Spinal cord (tissue), 10 donors: ENCODE measurements around the gene LRP1-AS. TPM values are rescaled to one million over a fixed set of nuclear protein-coding genes. Genes with fewer than 3 reads are reported as not detected.

Source experiments
- DNase-seq, 6 donors: peaks; one replicate each; pipeline versions ENCODE4 v3.0.0 to v3.0.0-alpha.2; 2013 to 2015; ENCODE audit warnings: low spot score in 6 of 6, low read depth in 4 of 6
- H3K27ac ChIP-seq: one replicate; pipeline ENCODE4 v1.5.1; 2013; ENCODE audit warnings: low read depth, low read length, control low read depth
- H3K27me3 ChIP-seq: one replicate; pipeline ENCODE4 v1.6.1; 2013; ENCODE audit warnings: low read length; ENCODE audit not compliant: control insufficient read depth, insufficient read depth
- H3K36me3 ChIP-seq: one replicate; pipeline ENCODE4 v1.6.1; 2013; ENCODE audit warnings: low read length; ENCODE audit not compliant: control insufficient read depth, insufficient read depth
- H3K4me1 ChIP-seq: one replicate; pipeline ENCODE4 v1.6.1; 2013; ENCODE audit warnings: low read length; ENCODE audit not compliant: control insufficient read depth, insufficient read depth
- H3K4me3 ChIP-seq: one replicate; pipeline ENCODE4 v1.5.1; 2013; ENCODE audit warnings: low read depth, low read length, control low read depth
- H3K9me3 ChIP-seq: one replicate; pipeline ENCODE4 v1.6.1; 2013; ENCODE audit warnings: low read length; ENCODE audit not compliant: control insufficient read depth, insufficient read depth
- WGBS: methylation state at CpG from one replicate; pipeline ENCODE4 v1.1.5; 2013; ENCODE audit warnings: missing lambda C conversion rate; ENCODE audit not compliant: insufficient coverage; 5-methylcytosine and 5-hydroxymethylcytosine counted together
- long read RNA-seq, 4 donors: transcript quantifications; one replicate each; lab custom pipeline, GENCODE V29; 2026
- polyA plus RNA-seq, 2 donors: library from polyadenylated mRNA; unstranded; fragments of 120-200 nt; gene quantifications; one replicate each; pipeline ENCODE4 v1.2.1, GENCODE V29; 2013; ENCODE audit not compliant: insufficient read length in 2 of 2
- total RNA-seq, 2 donors: library from RNA; depleted of rRNA in 1 of 2; stranded (reverse); fragments of 120-200 nt in 1 of 2; fragments of >200 nt in 1 of 2; gene quantifications; one replicate each; pipeline versions ENCODE4 v1.2.3 to v1.2.4, GENCODE V29; 2013 to 2014
- donor health status: healthy.

Gene LRP1-AS
- total RNA-seq (not detected), polyA plus RNA-seq (1 to 10 TPM in 1 of 2 donors, not detected in 1; 2.3 TPM)
- long read RNA-seq, donor 1 = 0 reads
- long read RNA-seq, donor 2 = 0 reads
- long read RNA-seq, donor 3 = 0 reads
- long read RNA-seq, donor 4 = 0 reads

DNA sequence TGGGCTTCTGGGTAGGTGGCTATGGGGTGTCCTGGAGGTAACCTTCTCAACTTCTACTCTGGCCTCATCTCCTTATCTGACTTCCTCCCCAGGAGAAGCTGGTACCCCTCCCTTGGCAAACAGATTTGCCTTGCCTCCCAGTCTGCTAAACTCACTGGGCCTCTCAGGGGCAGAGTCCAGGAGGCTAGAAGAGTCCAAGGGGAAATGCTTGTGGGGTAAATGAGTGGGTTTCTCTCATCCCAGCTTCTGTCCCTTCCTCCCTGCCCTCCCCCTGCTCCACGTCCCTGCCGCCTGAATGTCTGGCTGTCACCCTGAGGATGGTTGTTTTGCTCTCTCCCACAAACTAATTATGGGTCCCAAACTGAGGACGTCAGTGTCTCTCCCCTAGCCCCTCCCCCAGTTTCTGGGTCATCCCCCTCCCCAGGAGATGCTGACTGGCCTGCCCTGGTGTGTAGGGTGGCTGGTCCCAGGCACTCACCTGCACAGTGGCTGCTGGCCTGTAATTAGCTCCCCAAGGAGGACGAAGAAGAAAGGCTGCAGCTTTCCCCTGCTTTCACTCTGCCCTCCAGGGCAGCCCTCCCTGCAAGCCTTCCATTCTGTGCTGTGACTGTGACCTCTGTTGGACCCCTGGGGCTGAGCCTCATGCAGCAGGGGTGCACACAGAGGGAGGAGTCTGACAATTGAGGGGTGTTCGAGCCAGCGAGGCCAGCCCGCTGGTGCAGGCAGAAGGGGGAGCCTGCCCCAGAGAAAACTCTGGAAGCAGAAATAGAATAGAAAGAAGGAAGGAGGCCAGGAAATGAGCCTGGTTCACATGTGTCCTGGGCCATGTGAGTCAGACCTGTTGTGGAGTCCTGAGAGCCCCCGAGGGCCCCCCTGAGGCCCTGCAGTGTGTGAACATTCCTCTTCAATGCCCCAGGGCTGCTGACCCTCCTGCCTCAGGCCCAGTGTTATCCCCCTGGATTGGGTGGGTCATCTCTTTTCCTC lies at the start of gene LRP1-AS:
Gene LRP1-AS (minus strand): TSS at position 659 of the 984 bp plus-strand sequence.
- Histone ChIP-seq H3K9me3 (no peaks in the 10 kb centered on the region), H3K27ac (peak within 1 kb of the TSS; percentile 61), H3K27me3 (no peaks in the 10 kb centered on the region), H3K4me3 (no peak within 1 kb of the TSS), H3K36me3 (peaks cover 93% of the 10 kb centered on the region), H3K4me1 (peaks cover 84% of the 10 kb centered on the region)
- WGBS = 54% methylated on average over 4 of the region's 8 CpGs
- DNase-seq = no peak

DNA sequence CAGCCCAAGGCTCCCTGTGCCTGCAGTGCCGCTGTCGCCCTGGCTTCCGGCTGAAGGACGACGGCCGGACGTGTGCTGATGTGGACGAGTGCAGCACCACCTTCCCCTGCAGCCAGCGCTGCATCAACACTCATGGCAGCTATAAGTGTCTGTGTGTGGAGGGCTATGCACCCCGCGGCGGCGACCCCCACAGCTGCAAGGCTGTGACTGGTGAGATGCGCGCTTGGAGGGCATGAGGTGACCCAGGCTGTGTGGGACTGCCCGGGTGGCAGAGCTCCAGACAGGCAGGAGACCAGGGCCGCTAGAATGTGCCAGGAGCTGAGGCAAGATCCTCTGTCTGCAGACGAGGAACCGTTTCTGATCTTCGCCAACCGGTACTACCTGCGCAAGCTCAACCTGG lies 49.5 kb upstream of the LRP1-AS start:
- no peak overlapping the region for H3K4me3 ChIP-seq
- H3K36me3 ChIP-seq = peaks cover 100% of the 10 kb centered on the region
- no peak for DNase-seq
- H3K27ac ChIP-seq = no peak overlapping the region
- no peaks in the 10 kb centered on the region for H3K4me1 ChIP-seq
- no peaks in the 10 kb centered on the region for H3K9me3 ChIP-seq
- 94% methylated on average over 22 of the region's 22 CpGs for WGBS
- H3K27me3 ChIP-seq = no peaks in the 10 kb centered on the region

DNA sequence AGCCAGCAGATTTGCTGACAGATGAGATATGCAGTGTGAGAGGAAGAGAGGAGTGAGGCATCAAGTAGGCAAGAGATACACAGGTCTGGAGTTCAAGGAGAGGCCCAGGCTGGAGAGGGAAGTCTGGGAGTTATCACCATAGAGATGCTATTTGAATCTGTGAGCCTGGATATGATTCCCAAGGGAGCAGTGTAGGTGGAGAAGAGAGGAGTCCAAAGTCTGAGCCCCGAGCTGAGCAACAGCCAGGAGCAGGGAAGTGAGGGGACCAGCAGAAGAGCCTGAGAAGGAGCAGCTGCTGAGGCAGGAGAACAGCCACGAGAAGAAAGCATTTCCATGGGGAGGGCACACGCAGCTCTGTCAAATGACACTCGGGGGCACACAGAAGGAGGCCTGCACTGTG lies 49.0 kb upstream of the LRP1-AS start:
- Histone ChIP-seq H3K4me1 (no peaks in the 10 kb centered on the region), H3K27me3 (no peaks in the 10 kb centered on the region), H3K4me3 (no peak overlapping the region), H3K36me3 (peaks cover 100% of the 10 kb centered on the region), H3K9me3 (no peaks in the 10 kb centered on the region), H3K27ac (no peak overlapping the region)
- WGBS = 75% methylated on average over 4 of the region's 4 CpGs
- no peak for DNase-seq

DNA sequence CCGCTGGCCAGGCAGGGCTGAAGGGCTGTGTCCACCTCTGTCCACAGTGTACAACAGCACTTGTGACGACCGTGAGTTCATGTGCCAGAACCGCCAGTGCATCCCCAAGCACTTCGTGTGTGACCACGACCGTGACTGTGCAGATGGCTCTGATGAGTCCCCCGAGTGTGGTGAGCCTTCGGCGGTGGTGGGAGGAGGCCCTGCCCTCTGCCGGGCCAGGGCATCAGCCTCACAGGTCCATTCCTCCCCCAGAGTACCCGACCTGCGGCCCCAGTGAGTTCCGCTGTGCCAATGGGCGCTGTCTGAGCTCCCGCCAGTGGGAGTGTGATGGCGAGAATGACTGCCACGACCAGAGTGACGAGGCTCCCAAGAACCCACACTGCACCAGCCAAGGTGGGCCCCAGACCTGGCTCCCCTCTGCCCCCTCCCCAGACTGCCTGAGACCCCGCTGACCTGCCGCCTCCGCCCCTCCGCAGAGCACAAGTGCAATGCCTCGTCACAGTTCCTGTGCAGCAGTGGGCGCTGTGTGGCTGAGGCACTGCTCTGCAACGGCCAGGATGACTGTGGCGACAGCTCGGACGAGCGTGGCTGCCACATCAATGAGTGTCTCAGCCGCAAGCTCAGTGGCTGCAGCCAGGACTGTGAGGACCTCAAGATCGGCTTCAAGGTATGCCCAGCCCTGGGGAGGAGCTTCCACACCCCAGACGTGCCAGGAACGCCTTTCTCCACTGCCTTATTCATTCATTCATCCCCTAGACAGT lies 48.4 kb upstream of the LRP1-AS start:
- H3K4me1 ChIP-seq = no peaks in the 10 kb centered on the region
- peaks cover 100% of the 10 kb centered on the region for H3K36me3 ChIP-seq
- DNase-seq = no peak
- H3K9me3 ChIP-seq = no peaks in the 10 kb centered on the region
- no peak overlapping the region for H3K4me3 ChIP-seq
- H3K27me3 ChIP-seq = no peaks in the 10 kb centered on the region
- no peak overlapping the region for H3K27ac ChIP-seq
- WGBS = 80% methylated on average over 30 of the region's 34 CpGs

DNA sequence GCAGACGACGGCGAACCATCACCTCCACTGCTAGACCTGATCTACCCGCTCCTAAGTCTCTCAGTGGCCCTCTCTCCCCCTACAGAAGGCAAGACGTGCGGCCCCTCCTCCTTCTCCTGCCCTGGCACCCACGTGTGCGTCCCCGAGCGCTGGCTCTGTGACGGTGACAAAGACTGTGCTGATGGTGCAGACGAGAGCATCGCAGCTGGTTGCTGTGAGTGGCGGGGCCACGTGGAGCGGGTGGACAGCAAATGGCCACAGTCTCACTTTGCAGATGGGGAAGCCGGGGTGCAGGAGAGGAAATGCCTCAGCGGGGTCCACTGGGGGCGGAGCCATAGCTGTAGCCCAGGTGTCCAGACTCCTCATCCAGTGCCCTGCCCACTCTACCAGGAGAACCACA lies 47.8 kb upstream of the LRP1-AS start:
- WGBS = 87% methylated on average over 18 of the region's 19 CpGs

DNA sequence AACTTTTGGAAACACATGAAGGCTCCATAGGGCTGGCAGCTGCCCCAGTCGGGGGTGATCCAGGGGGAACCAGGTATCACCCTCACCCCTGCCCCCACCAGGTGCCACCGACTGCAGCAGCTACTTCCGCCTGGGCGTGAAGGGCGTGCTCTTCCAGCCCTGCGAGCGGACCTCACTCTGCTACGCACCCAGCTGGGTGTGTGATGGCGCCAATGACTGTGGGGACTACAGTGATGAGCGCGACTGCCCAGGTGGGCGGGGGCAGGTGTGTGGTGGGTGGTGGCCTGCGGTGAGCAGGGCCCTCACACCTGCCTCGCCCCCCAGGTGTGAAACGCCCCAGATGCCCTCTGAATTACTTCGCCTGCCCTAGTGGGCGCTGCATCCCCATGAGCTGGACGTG lies 46.8 kb upstream of the LRP1-AS start:
- WGBS = 94% methylated on average over 15 of the region's 18 CpGs
- Histone ChIP-seq H3K4me1 (peaks cover 15% of the 10 kb centered on the region), H3K36me3 (peaks cover 100% of the 10 kb centered on the region), H3K4me3 (no peak overlapping the region), H3K9me3 (no peaks in the 10 kb centered on the region), H3K27me3 (no peaks in the 10 kb centered on the region), H3K27ac (no peak overlapping the region)
- no peak for DNase-seq

More for the DNA sequence above, 47.8 kb upstream of the LRP1-AS start:
- no peaks in the 10 kb centered on the region for H3K9me3 ChIP-seq
- DNase-seq = no peak
- H3K4me1 ChIP-seq = peaks cover 5% of the 10 kb centered on the region
- peaks cover 100% of the 10 kb centered on the region for H3K36me3 ChIP-seq
- H3K27me3 ChIP-seq = no peaks in the 10 kb centered on the region
- H3K4me3 ChIP-seq = no peak overlapping the region
- no peak overlapping the region for H3K27ac ChIP-seq

DNA sequence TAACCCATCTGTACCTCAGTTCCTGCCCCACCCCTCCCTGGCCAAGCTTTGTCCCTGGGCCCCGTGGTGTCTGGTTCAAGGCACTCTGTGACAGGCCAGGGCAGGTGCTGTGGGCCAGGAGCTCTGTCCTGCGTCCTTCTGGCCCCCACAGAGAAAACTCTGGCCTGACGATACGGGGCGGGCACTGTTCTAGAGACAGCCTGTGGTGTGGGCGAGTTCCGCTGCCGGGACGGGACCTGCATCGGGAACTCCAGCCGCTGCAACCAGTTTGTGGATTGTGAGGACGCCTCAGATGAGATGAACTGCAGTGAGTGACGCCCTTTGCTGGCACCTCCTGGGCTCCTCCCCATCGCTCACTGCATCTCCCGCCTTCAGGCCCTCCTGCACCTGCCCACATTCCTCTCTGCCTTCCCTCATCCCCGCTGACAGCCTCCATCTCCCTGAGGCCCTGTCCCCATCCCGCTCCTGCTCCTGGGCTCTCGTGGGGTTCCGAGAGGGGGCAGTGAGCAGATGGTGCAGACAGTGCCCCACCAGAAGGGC lies 46.4 kb upstream of the LRP1-AS start:
- H3K27ac ChIP-seq = no peak overlapping the region
- H3K27me3 ChIP-seq = no peaks in the 10 kb centered on the region
- 85% methylated on average over 19 of the region's 19 CpGs for WGBS
- H3K36me3 ChIP-seq = peaks cover 100% of the 10 kb centered on the region
- H3K9me3 ChIP-seq = no peaks in the 10 kb centered on the region
- DNase-seq = no peak
- no peak overlapping the region for H3K4me3 ChIP-seq
- H3K4me1 ChIP-seq = peaks cover 16% of the 10 kb centered on the region

DNA sequence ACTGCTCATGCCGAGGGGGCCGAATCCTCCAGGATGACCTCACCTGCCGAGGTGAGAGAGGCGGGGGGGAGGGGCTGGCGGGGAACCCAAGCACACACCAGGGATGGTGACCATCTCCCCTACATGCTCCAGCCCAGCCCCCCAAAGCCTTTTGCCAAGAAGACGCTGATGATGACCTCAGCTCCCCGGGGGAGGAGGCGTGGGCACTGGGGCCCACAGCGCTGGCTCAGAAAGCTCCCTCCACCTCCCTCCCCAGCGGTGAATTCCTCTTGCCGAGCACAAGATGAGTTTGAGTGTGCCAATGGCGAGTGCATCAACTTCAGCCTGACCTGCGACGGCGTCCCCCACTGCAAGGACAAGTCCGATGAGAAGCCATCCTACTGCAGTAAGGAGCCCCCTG lies 45.5 kb upstream of the LRP1-AS start:
- Histone ChIP-seq H3K36me3 (peaks cover 100% of the 10 kb centered on the region), H3K4me1 (peaks cover 21% of the 10 kb centered on the region), H3K27me3 (no peaks in the 10 kb centered on the region), H3K4me3 (no peak overlapping the region), H3K9me3 (no peaks in the 10 kb centered on the region), H3K27ac (no peak overlapping the region)
- WGBS = 87% methylated on average over 11 of the region's 16 CpGs
- DNase-seq = no peak

DNA sequence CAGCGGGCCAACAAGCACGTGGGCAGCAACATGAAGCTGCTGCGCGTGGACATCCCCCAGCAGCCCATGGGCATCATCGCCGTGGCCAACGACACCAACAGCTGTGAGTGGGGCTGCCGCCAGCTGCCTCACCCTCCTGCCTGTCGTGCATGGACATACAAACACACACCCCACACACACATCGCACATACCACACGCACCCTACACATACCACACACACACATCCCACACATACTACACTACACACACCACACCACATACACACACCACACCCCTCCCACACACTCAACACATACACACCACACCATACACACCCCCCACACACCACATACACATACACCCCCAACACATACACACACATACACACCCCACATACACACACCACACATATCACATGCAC lies 44.0 kb upstream of the LRP1-AS start:
- H3K27ac ChIP-seq = no peak overlapping the region

More for the DNA sequence above, 44.0 kb upstream of the LRP1-AS start:
- no peaks in the 10 kb centered on the region for H3K9me3 ChIP-seq
- H3K4me1 ChIP-seq = peaks cover 21% of the 10 kb centered on the region
- peaks cover 100% of the 10 kb centered on the region for H3K36me3 ChIP-seq
- H3K27me3 ChIP-seq = no peaks in the 10 kb centered on the region
- whole genome bisulfite sequencing = 88% methylated on average over 11 of the region's 11 CpGs
- DNase-seq = no peak
- no peak overlapping the region for H3K4me3 ChIP-seq
